IMR-90 (cell line): ENCODE results near the gene FIS1.

Experiments
- CEBPB ChIP-seq: IDR thresholded peaks from 2 replicates; pipeline ENCODE4 v1.6.1; 2012; ENCODE audit warnings: low read depth, low read length, improper control_type of control experiment
- CTCF ChIP-seq: conservative IDR thresholded peaks from 2 replicates; pipeline ENCODE4 v1.5.1; 2012; ENCODE audit warnings: mild to moderate bottlenecking, low read depth, low read length, improper control_type of control experiment
- MAFK ChIP-seq: IDR thresholded peaks from 2 replicates; pipeline ENCODE4 v1.6.1; 2012; ENCODE audit warnings: low read depth, low read length, improper control_type of control experiment
- POLR2A ChIP-seq: IDR thresholded peaks from 2 replicates; pipeline ENCODE4 v1.6.1; 2012; ENCODE audit warnings: mild to moderate bottlenecking, low read depth, low read length

- TF ChIP-seq CTCF = no peak
- no peak for TF ChIP-seq POLR2A
- TF ChIP-seq MAFK = no peak
- no peak for TF ChIP-seq CEBPB
Measured at GRCh38 chr7:101255796-101256195, 10.9 kb upstream of the FIS1 start.
